Osteoblast (primary cell): Measurements from ENCODE around the gene HHAT. TPM values are rescaled to one million over a fixed set of nuclear protein-coding genes. Genes with fewer than 3 reads are reported as not detected.

Source experiments
- DNase-seq: peaks from one replicate; pipeline ENCODE4 v3.0.0; 2011; ENCODE audit warnings: low spot score, mixed read lengths; ENCODE audit not compliant: insufficient read length; ENCODE audit errors: missing footprints
- H2AFZ ChIP-seq: 2 replicates; pipeline ENCODE4 v1.6.0; 2011; ENCODE audit warnings: mild to moderate bottlenecking, low read length
- H3K27ac ChIP-seq: 2 replicates; pipeline ENCODE4 v1.5.1; 2011; ENCODE audit warnings: mild to moderate bottlenecking, low read depth, low read length, moderate library complexity
- H3K27me3 ChIP-seq: 2 replicates; pipeline ENCODE4 v1.6.0; 2012; ENCODE audit warnings: mild to moderate bottlenecking, control low read depth, inconsistent platforms, low read length, moderate library complexity; ENCODE audit not compliant: insufficient read depth
- H3K36me3 ChIP-seq: 2 replicates; pipeline ENCODE4 v1.5.1; 2011; ENCODE audit warnings: mild to moderate bottlenecking, low read length, control low read depth, moderate library complexity; ENCODE audit not compliant: insufficient read depth
- H3K4me1 ChIP-seq: 2 replicates; pipeline ENCODE4 v1.5.1; 2011; ENCODE audit warnings: mild to moderate bottlenecking, low read length, control low read depth, moderate library complexity; ENCODE audit not compliant: insufficient read depth
- H3K4me2 ChIP-seq: 2 replicates; pipeline ENCODE4 v1.6.0; 2011; ENCODE audit warnings: mild to moderate bottlenecking, low read length; ENCODE audit not compliant: insufficient read depth
- H3K4me3 ChIP-seq: fragments of 200-600 bp; sonication (generic); 3 replicates; pipeline ENCODE4 v1.5.1; 2012; ENCODE audit warnings: mild to moderate bottlenecking, low read length, inconsistent platforms; ENCODE audit not compliant: insufficient read depth
- H3K79me2 ChIP-seq: 2 replicates; pipeline ENCODE4 v1.6.0; 2012; ENCODE audit warnings: mild to moderate bottlenecking, low read length, control low read depth, inconsistent platforms; ENCODE audit not compliant: insufficient read depth
- H3K9me3 ChIP-seq: 2 replicates; pipeline ENCODE4 v1.5.1; 2011; ENCODE audit warnings: low read depth, low read length, control low read depth
- H4K20me1 ChIP-seq: 2 replicates; pipeline ENCODE4 v1.6.0; 2012; ENCODE audit warnings: mild to moderate bottlenecking, low read length, control low read depth; ENCODE audit not compliant: insufficient read depth
- total RNA-seq: library from RNA; depleted of rRNA; stranded (reverse); fragments of >200 nt; gene quantifications from 2 replicates; pipeline ENCODE4 v1.2.3, GENCODE V29; 2012
- TF ChIP-seq, protein P1 (sequence below): IDR thresholded peaks from 2 replicates; pipeline ENCODE4 v1.5.1; 2011; ENCODE audit warnings: mild to moderate bottlenecking, low read depth, low read length, moderate library complexity; ENCODE audit errors: extremely low read depth

HHAT gene
- total RNA-seq, 1 donor, result 5.1 TPM

DNA sequence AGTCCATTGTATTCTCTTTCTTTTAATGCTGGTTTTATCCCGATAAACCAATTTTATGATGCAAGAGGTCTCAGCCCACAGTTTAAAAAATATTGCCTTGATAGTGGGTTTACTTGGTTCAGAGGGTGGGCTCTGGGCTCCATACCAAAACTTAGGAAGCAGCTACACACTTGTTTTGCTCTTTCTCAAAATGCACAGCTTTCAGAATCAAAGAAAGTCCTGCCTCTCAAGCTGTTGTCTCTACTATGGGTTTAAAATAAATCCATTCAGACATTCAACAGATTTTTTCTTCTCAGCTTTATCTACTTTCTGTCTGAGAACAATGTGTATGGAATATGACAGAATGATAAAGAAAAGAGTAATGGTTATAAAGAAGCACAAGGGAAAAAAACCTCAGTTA lies 14.8 kb upstream of the HHAT start:
- no peaks in the 10 kb centered on the region for H4K20me1 ChIP-seq
- TF ChIP-seq, protein P1, sequence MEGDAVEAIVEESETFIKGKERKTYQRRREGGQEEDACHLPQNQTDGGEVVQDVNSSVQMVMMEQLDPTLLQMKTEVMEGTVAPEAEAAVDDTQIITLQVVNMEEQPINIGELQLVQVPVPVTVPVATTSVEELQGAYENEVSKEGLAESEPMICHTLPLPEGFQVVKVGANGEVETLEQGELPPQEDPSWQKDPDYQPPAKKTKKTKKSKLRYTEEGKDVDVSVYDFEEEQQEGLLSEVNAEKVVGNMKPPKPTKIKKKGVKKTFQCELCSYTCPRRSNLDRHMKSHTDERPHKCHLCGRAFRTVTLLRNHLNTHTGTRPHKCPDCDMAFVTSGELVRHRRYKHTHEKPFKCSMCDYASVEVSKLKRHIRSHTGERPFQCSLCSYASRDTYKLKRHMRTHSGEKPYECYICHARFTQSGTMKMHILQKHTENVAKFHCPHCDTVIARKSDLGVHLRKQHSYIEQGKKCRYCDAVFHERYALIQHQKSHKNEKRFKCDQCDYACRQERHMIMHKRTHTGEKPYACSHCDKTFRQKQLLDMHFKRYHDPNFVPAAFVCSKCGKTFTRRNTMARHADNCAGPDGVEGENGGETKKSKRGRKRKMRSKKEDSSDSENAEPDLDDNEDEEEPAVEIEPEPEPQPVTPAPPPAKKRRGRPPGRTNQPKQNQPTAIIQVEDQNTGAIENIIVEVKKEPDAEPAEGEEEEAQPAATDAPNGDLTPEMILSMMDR, result no peak
- DNase-seq, result no peak
- no peak overlapping the region for H3K4me2 ChIP-seq
- H3K4me1 ChIP-seq, result peaks cover 10% of the 10 kb centered on the region
- no peaks in the 10 kb centered on the region for H3K79me2 ChIP-seq
- H3K27me3 ChIP-seq, result peaks cover 8% of the 10 kb centered on the region
- no peak overlapping the region for H3K27ac ChIP-seq
- no peaks in the 10 kb centered on the region for H3K36me3 ChIP-seq
- no peak overlapping the region for H2AFZ ChIP-seq
- H3K9me3 ChIP-seq, result no peaks in the 10 kb centered on the region
- no peak overlapping the region for H3K4me3 ChIP-seq

DNA sequence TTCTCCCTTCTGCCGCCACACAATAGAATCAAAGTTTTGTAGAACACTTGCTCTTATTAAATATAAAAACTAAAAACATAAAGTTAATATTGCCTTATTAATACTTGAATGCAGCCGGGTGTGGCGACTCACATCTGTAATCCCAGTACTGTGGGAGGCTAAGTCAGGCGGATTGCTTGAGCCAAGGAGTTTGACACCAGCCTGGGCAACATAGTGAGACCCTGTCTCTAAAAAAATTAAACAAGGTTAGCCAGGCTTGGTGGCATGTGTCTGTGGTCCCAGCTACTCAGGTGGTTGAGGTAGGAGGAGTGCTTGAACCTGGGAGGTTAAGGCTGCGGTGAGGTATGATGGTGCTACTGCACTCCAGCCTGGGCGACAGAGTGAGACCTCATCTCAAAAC lies 13.2 kb upstream of the HHAT start:
- Histone ChIP-seq H3K9me3 (no peaks in the 10 kb centered on the region), H3K36me3 (no peaks in the 10 kb centered on the region), H3K79me2 (no peaks in the 10 kb centered on the region), H3K4me3 (no peak overlapping the region), H4K20me1 (no peaks in the 10 kb centered on the region), H3K27ac (no peak overlapping the region), H3K27me3 (peaks cover 6% of the 10 kb centered on the region), H3K4me1 (peaks cover 10% of the 10 kb centered on the region), H2AFZ (no peak overlapping the region), H3K4me2 (no peak overlapping the region)
- no peak for DNase-seq
- TF ChIP-seq, protein P1, result no peak

DNA sequence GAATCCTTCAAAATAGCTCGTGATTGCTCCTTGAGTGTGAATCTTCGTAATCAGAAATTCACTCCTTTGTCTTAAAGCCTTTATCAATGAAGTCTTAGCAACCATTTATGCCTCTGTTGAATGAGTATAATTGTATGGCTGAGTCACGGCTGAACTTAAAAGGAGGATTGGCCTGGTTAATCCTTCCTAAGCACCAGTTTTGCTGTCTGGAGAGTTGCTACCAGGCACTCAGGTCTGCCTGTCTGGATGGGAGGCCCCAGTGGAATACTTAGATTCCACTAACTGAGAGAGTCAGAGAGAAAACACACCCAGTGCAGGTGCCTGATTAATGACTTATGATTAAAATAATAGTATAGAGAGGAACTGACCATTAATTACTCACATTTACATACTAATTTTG lies 7.6 kb upstream of the HHAT start:
- H3K79me2 ChIP-seq, result no peaks in the 10 kb centered on the region

DNA sequence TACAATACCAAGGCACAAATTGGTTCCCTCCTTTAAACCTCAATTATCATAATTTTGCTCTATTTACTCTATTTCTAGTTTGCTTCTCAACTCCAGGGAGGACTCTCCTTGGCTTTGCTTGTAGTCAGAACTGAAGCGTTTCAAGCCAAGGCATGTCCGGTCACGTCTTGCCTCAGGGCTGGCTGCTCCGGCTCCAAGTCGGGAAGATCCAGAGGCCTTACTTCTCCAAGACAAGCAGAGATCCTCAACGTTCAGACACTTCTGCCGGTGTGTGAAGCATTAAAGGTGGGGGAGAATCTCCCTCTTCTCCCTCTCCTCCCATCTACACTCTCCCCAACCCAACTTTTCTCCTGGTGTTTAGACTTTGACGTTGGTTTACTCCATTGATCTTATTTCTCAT lies 7.2 kb upstream of the HHAT start:
- no peak for DNase-seq
- no peak overlapping the region for H3K4me2 ChIP-seq
- TF ChIP-seq, protein P1, result no peak

More for the DNA sequence above, 7.6 kb upstream of the HHAT start:
- no peaks in the 10 kb centered on the region for H4K20me1 ChIP-seq
- no peaks in the 10 kb centered on the region for H3K4me1 ChIP-seq
- TF ChIP-seq, protein P1, result no peak
- H2AFZ ChIP-seq, result no peak overlapping the region
- DNase-seq, result no peak
- no peak overlapping the region for H3K27ac ChIP-seq
- no peak overlapping the region for H3K4me3 ChIP-seq
- no peaks in the 10 kb centered on the region for H3K36me3 ChIP-seq
- peaks cover 3% of the 10 kb centered on the region for H3K27me3 ChIP-seq
- H3K9me3 ChIP-seq, result no peaks in the 10 kb centered on the region
- no peak overlapping the region for H3K4me2 ChIP-seq

More for the DNA sequence above, 7.2 kb upstream of the HHAT start:
- no peaks in the 10 kb centered on the region for H3K9me3 ChIP-seq
- H4K20me1 ChIP-seq, result no peaks in the 10 kb centered on the region
- peaks cover 3% of the 10 kb centered on the region for H3K27me3 ChIP-seq
- H3K4me3 ChIP-seq, result no peak overlapping the region
- no peaks in the 10 kb centered on the region for H3K4me1 ChIP-seq
- no peak overlapping the region for H3K27ac ChIP-seq
- no peaks in the 10 kb centered on the region for H3K79me2 ChIP-seq
- H3K36me3 ChIP-seq, result no peaks in the 10 kb centered on the region
- H2AFZ ChIP-seq, result no peak overlapping the region
